HCT116 (cell line): Measurements from ENCODE around the gene SETD3. TPM values are rescaled to one million over a fixed set of nuclear protein-coding genes. Genes with fewer than 3 reads are reported as not detected.

Experiments used
- ATAC-seq: fragments of 200-7000 bp; cut with Tn5 transposase; 2 replicates; pipeline ENCODE4 v1.9.1; 2020; ENCODE audit warnings: mild to moderate bottlenecking, moderate library complexity
- BruUV-seq: library from RNA; stranded (reverse); fragments of 400-500 nt; replicated peaks from 2 replicates; lab custom pipeline; 2021; lab: Mats Ljungman, UMichigan
- CTCF ChIA-PET: fragments of 300-600 bp; sonication (Branson Sonifier 250); formaldehyde crosslinking; loops from one replicate; lab custom pipeline; 2021; ENCODE audit warnings: antibody characterized with exemption; lab: Charles Lee
- POLR2A ChIA-PET: fragments of 300-600, 350-600 bp; sonication (Branson Sonifier 250); formaldehyde crosslinking; loops from one replicate; lab custom pipeline; 2021; ENCODE audit warnings: antibody characterized with exemption; lab: Charles Lee
- RAD21 ChIA-PET, 2 experiments: fragments of 300-600 bp; sonication (Branson Sonifier 250); formaldehyde crosslinking; loops; one replicate each; lab custom pipeline; 2023; ENCODE audit warnings: low total read pairs in 2 of 2; ENCODE audit not compliant: uncharacterized antibody in 2 of 2, unreplicated experiment in 2 of 2, low non-redundant PET in 1 of 2; lab: Charles Lee
- DNase-seq: peaks from one replicate; pipeline ENCODE4 v3.0.0-alpha.2; 2010; ENCODE audit warnings: low read depth, low spot score
- H2AFZ ChIP-seq: fragments of 200-600 bp; shearing (Covaris generic), sonication (generic); 2 replicates; pipeline ENCODE4 v1.6.1; 2017; ENCODE audit warnings: low read depth, mixed run types, mixed read lengths, antibody characterized with exemption, low read length; ENCODE audit not compliant: poor library complexity, severe bottlenecking
- H3K27ac ChIP-seq: 2 replicates; pipeline ENCODE4 v1.5.1; 2012; ENCODE audit warnings: low read depth, low read length
- H3K27me3 ChIP-seq: fragments of 200-600 bp; sonication (generic); 2 replicates; pipeline ENCODE4 v1.6.1; 2016; ENCODE audit warnings: mixed run types, low read length, mixed read lengths; ENCODE audit not compliant: insufficient read depth
- H3K36me3 ChIP-seq, 2 experiments: fragments of 200-500 bp in 1 of 2; fragments of 200-600 bp in 1 of 2; sonication (Bioruptor generic) in 1 of 2; sonication (generic) in 1 of 2; 2 replicates each; pipeline versions ENCODE4 v1.5.1 to v1.6.1; 2014 to 2016; ENCODE audit warnings: low read length in 2 of 2, inconsistent platforms in 1 of 2, mixed read lengths in 1 of 2, mixed run types in 1 of 2; ENCODE audit not compliant: insufficient read depth in 2 of 2, control insufficient read depth in 1 of 2
- H3K4me1 ChIP-seq, 2 experiments: fragments of 200-600 bp in 1 of 2; sonication (generic) in 1 of 2; 2 replicates each; pipeline versions ENCODE4 v1.5.1 to v1.6.1; 2012 to 2017; ENCODE audit warnings: low read length in 2 of 2, inconsistent platforms in 1 of 2, mild to moderate bottlenecking in 1 of 2, mixed read lengths in 1 of 2, mixed run types in 1 of 2, moderate library complexity in 1 of 2; ENCODE audit not compliant: insufficient read depth in 2 of 2, control insufficient read depth in 1 of 2
- H3K4me2 ChIP-seq: fragments of 200-600 bp; sonication (generic); 2 replicates; pipeline ENCODE4 v1.6.1; 2017; ENCODE audit warnings: mixed run types, low read length, mixed read lengths
- H3K4me3 ChIP-seq, 2 experiments: fragments of 200-600 bp in 1 of 2; sonication (generic) in 1 of 2; replicated peaks in 1 of 2; 2 replicates each; pipeline ENCODE4 v1.5.1; 2011 to 2016; ENCODE audit warnings: low read length in 2 of 2, control low read depth in 1 of 2, low read depth in 1 of 2, mild to moderate bottlenecking in 1 of 2, mixed read lengths in 1 of 2, mixed run types in 1 of 2
- H3K79me2 ChIP-seq: fragments of 200-600 bp; sonication (generic); 2 replicates; pipeline ENCODE4 v1.6.1; 2017; ENCODE audit warnings: mild to moderate bottlenecking, mixed run types, low read length, moderate library complexity, mixed read lengths; ENCODE audit not compliant: insufficient read depth
- H3K9ac ChIP-seq: fragments of 200-600 bp; sonication (generic); 2 replicates; pipeline ENCODE4 v1.6.1; 2016; ENCODE audit warnings: low read length, mixed read lengths
- H3K9me2 ChIP-seq: fragments of 200-600 bp; sonication (generic), shearing (Covaris generic); 2 replicates; pipeline ENCODE4 v1.6.1; 2017; ENCODE audit warnings: mixed run types, mild to moderate bottlenecking, moderate library complexity; ENCODE audit not compliant: insufficient read depth
- H3K9me3 ChIP-seq, 2 experiments: fragments of 200-500 bp in 1 of 2; fragments of 200-600 bp in 1 of 2; sonication (Bioruptor generic) in 1 of 2; sonication (generic) in 1 of 2; 2 replicates each; pipeline ENCODE4 v1.6.1; 2014 to 2017; ENCODE audit warnings: low read length in 2 of 2, mixed read lengths in 2 of 2, inconsistent platforms in 1 of 2, low read depth in 1 of 2, mild to moderate bottlenecking in 1 of 2, mixed run types in 1 of 2, moderate library complexity in 1 of 2; ENCODE audit not compliant: control insufficient read depth in 1 of 2, insufficient read depth in 1 of 2
- H4K20me1 ChIP-seq: fragments of 200-600 bp; sonication (generic), shearing (Covaris generic); 2 replicates; pipeline ENCODE4 v1.6.1; 2017; ENCODE audit warnings: mixed run types, mild to moderate bottlenecking, moderate library complexity; ENCODE audit not compliant: insufficient read depth
- ATF3 ChIP-seq: IDR thresholded peaks from 2 replicates; pipeline ENCODE4 v1.6.1; 2012
- EGR1 ChIP-seq: IDR thresholded peaks from 2 replicates; pipeline ENCODE4 v1.6.1; 2012; ENCODE audit warnings: low read depth
- EZH2 ChIP-seq: fragments of 200-600 bp; sonication (generic); IDR thresholded peaks from 2 replicates; pipeline ENCODE4 v1.6.1; 2017; ENCODE audit warnings: antibody characterized with exemption, mixed run types
- EZH2phosphoT487 ChIP-seq: fragments of 200-600 bp; IDR thresholded peaks from 2 replicates; pipeline ENCODE4 v1.6.1; 2018; ENCODE audit warnings: antibody characterized with exemption, borderline replicate concordance
- JUND ChIP-seq: IDR thresholded peaks from 2 replicates; pipeline ENCODE4 v1.6.1; 2012
- MAX ChIP-seq: IDR thresholded peaks from 2 replicates; pipeline ENCODE4 v1.6.1; 2012
- POLR2A ChIP-seq: IDR thresholded peaks from 2 replicates; pipeline ENCODE4 v1.7.0; 2011; ENCODE audit warnings: borderline replicate concordance; ENCODE audit not compliant: insufficient read depth, insufficient read length; ENCODE audit errors: extremely low read depth
- POLR2AphosphoS5 ChIP-seq: IDR thresholded peaks from 2 replicates; pipeline ENCODE4 v1.6.1; 2011; ENCODE audit warnings: mild to moderate bottlenecking, low read depth, low read length, moderate library complexity
- REST ChIP-seq: IDR thresholded peaks from 2 replicates; pipeline ENCODE4 v1.6.1; 2012; ENCODE audit warnings: low read depth
- SIN3A ChIP-seq: IDR thresholded peaks from 2 replicates; pipeline ENCODE4 v1.6.1; 2012; ENCODE audit warnings: low read depth
- SRF ChIP-seq: IDR thresholded peaks from 2 replicates; pipeline ENCODE4 v1.6.1; 2012; ENCODE audit warnings: low read depth
- TCF7L2 ChIP-seq: IDR thresholded peaks from 2 replicates; pipeline ENCODE4 v1.7.0; 2011; ENCODE audit warnings: borderline replicate concordance, inconsistent platforms; ENCODE audit not compliant: insufficient read depth, insufficient read length; ENCODE audit errors: extremely low read depth
- YY1 ChIP-seq: IDR thresholded peaks from 2 replicates; pipeline ENCODE4 v1.6.1; 2011; ENCODE audit warnings: low read length, low read depth, moderate library complexity, mild to moderate bottlenecking; ENCODE audit not compliant: insufficient replicate concordance; ENCODE audit errors: extremely low read depth
- ZBTB33 ChIP-seq: IDR thresholded peaks from 2 replicates; pipeline ENCODE4 v1.6.1; 2011; ENCODE audit warnings: mild to moderate bottlenecking, low read length, moderate library complexity; ENCODE audit not compliant: insufficient replicate concordance; ENCODE audit errors: extremely low read depth
- ZNF274 ChIP-seq: fragments of 200-500 bp; sonication (Bioruptor generic); IDR thresholded peaks from 2 replicates; pipeline ENCODE4 v1.6.1; 2014; ENCODE audit warnings: mild to moderate bottlenecking, low read depth, low read length, inconsistent platforms
- intact Hi-C: fragments of 100-400 bp; cut with micrococcal nuclease; formaldehyde crosslinking; loops from 2 replicates; pipeline ENCODE4 v1.10.0; 2022
- total RNA-seq: library from RNA; stranded (reverse); gene quantifications from one replicate; pipeline ENCODE4 v1.2.1, GENCODE V29; 2021; ENCODE audit not compliant: unreplicated experiment

SETD3 gene
- total RNA-seq, 1 experiment from 2014 or later: 46.6 TPM

- intact Hi-C loops: loop anchor here (2.0 kb wide), 1 partner anchor 21 kb away; no protein-coding TSS in a partner anchor
- Histone ChIP-seq H2AFZ (no peak overlapping the region), H3K4me3 (no peak overlapping the region), H3K79me2 (no peaks in the 10 kb centered on the region; the same call in 1 of the 2 replicates), H3K9me2 (no peaks in the 10 kb centered on the region)
- RAD21 ChIA-PET: no interaction called here
- DNase-seq (no peak), ATAC-seq (no peak)
- TF ChIP-seq POLR2A (no peak), TCF7L2 (no peak), ZNF274 (no peak), ZBTB33 (no peak), EZH2phosphoT487 (no peak), MAX (no peak), EZH2 (no peak), JUND (no peak), SRF (no peak), POLR2AphosphoS5 (no peak), REST (no peak), EGR1 (no peak), SIN3A (no peak), ATF3 (no peak), YY1 (no peak)
- TF ChIP-seq, all 23 proteins: peak for 0
- Histone ChIP-seq H3K4me2 (no peak overlapping the region), H3K9me3 (no peaks in the 10 kb centered on the region), H3K27ac (no peak overlapping the region), H4K20me1 (no peaks in the 10 kb centered on the region), H3K9ac (no peak overlapping the region), H3K4me1 (0 out of 4 replicates have a peak, but pooled peaks cover 0 to 4% of the 10 kb centered on the region in 2 experiments), H3K36me3 (no peaks in the 10 kb centered on the region), H3K27me3 (no peaks in the 10 kb centered on the region)
- POLR2A ChIA-PET: no interaction called here
- CTCF ChIA-PET: interaction anchor here (4.9 to 6.6 kb wide), 3 partner anchors 21 to 94 kb away, joined by 46 to 69 read pairs (median 53); no protein-coding TSS in a partner anchor
- BruUV-seq: no TSS peak
Observed at GRCh38 chr14:99413911-99414310, 66.7 kb downstream of the SETD3 start.
